ENCODE measurements around the gene STARD5. TPM values are rescaled to one million over a fixed set of nuclear protein-coding genes. Genes with fewer than 3 reads are reported as not detected.

The STARD5 gene
- total RNA-seq, 1 donor from 2014 or later, result 5.3 TPM

- H3K4me3 Mint-ChIP-seq (ENCODE audit: unreplicated experiment), result no peak overlapping the region
- peaks cover 5% of the 10 kb centered on the region for H3K36me3 Mint-ChIP-seq (ENCODE audit: low read depth)
Measured at GRCh38 chr15:81362790-81363189, 38.8 kb upstream of the STARD5 start.

GRCh38 chr15:81361891-81362290 is 38.0 kb upstream of the STARD5 start:
- H3K27ac Mint-ChIP-seq (ENCODE audit: unreplicated experiment), result no peak overlapping the region
- DNase-seq (ENCODE audit: low spot score), result no peak
- peaks cover 5% of the 10 kb centered on the region for H3K9me3 Mint-ChIP-seq (ENCODE audit: low read depth)
- peaks cover 10% of the 10 kb centered on the region for H3K27me3 Mint-ChIP-seq (ENCODE audit: low read depth)
- H3K36me3 Mint-ChIP-seq (ENCODE audit: low read depth), result peaks cover 5% of the 10 kb centered on the region
- H3K4me1 Mint-ChIP-seq (ENCODE audit: low read depth), result no peaks in the 10 kb centered on the region
- no peak overlapping the region for H3K4me3 Mint-ChIP-seq (ENCODE audit: unreplicated experiment)
- no peak for TF ChIP-seq CTCF (IDR thresholded peaks at IDR 0.05)

More at GRCh38 chr15:81362790-81363189, 38.8 kb upstream of the STARD5 start:
- DNase-seq (ENCODE audit: low spot score), result no peak
- H3K4me1 Mint-ChIP-seq (ENCODE audit: low read depth), result no peaks in the 10 kb centered on the region
- H3K9me3 Mint-ChIP-seq (ENCODE audit: low read depth), result peaks cover 5% of the 10 kb centered on the region
- no peak overlapping the region for H3K27ac Mint-ChIP-seq (ENCODE audit: unreplicated experiment)
- peaks cover 8% of the 10 kb centered on the region for H3K27me3 Mint-ChIP-seq (ENCODE audit: low read depth)
- TF ChIP-seq CTCF (IDR thresholded peaks at IDR 0.05), result no peak

GRCh38 chr15:81360491-81360890 is 36.5 kb upstream of the STARD5 start:
- no peaks in the 10 kb centered on the region for H3K4me1 Mint-ChIP-seq (ENCODE audit: low read depth)
- DNase-seq (ENCODE audit: low spot score), result no peak
- no peak for TF ChIP-seq CTCF (IDR thresholded peaks at IDR 0.05)
- peaks cover 5% of the 10 kb centered on the region for H3K36me3 Mint-ChIP-seq (ENCODE audit: low read depth)
- no peak overlapping the region for H3K4me3 Mint-ChIP-seq (ENCODE audit: unreplicated experiment)
- peaks cover 13% of the 10 kb centered on the region for H3K27me3 Mint-ChIP-seq (ENCODE audit: low read depth)
- H3K27ac Mint-ChIP-seq (ENCODE audit: unreplicated experiment), result no peak overlapping the region
- H3K9me3 Mint-ChIP-seq (ENCODE audit: low read depth), result peaks cover 5% of the 10 kb centered on the region

- no peak for DNase-seq (ENCODE audit: low spot score)
- no peak for TF ChIP-seq CTCF (IDR thresholded peaks at IDR 0.05)
Measured at GRCh38 chr15:81358248-81358647, 34.3 kb upstream of the STARD5 start.

GRCh38 chr15:81357180-81357686 is 33.3 kb upstream of the STARD5 start:
- Mint-ChIP-seq H3K36me3 (ENCODE audit: low read depth) (peaks cover 5% of the 10 kb centered on the region), H3K4me1 (ENCODE audit: low read depth) (no peaks in the 10 kb centered on the region), H3K27me3 (ENCODE audit: low read depth) (peaks cover 15% of the 10 kb centered on the region), H3K27ac (ENCODE audit: unreplicated experiment) (no peak overlapping the region), H3K9me3 (ENCODE audit: low read depth) (peaks cover 5% of the 10 kb centered on the region), H3K4me3 (ENCODE audit: unreplicated experiment) (no peak overlapping the region)
- DNase-seq (ENCODE audit: low spot score), result no peak
- TF ChIP-seq CTCF (IDR thresholded peaks at IDR 0.05), result peak; percentile 20

More at GRCh38 chr15:81358248-81358647, 34.3 kb upstream of the STARD5 start:
- Mint-ChIP-seq H3K4me3 (ENCODE audit: unreplicated experiment) (no peak overlapping the region), H3K9me3 (ENCODE audit: low read depth) (peaks cover 5% of the 10 kb centered on the region), H3K27me3 (ENCODE audit: low read depth) (peaks cover 15% of the 10 kb centered on the region), H3K4me1 (ENCODE audit: low read depth) (no peaks in the 10 kb centered on the region), H3K27ac (ENCODE audit: unreplicated experiment) (no peak overlapping the region), H3K36me3 (ENCODE audit: low read depth) (peaks cover 5% of the 10 kb centered on the region)

Measured in chondrocyte (in vitro differentiated cells).